Activated CD4-positive, alpha-beta T cell treated with anti-CD3 and anti-CD28 coated beads, Interleukin-2, amount 50 U/mL, for 24 hours (primary cell): ENCODE data around the gene TBC1D32.
"Not testable (repeated sequence)": the region's sequence is repeated elsewhere in the genome, so short reads cannot be mapped to it uniquely, and the experiment has no call there.

Experiments
- DNase-seq, 2 donors: peaks; one replicate each; pipeline ENCODE4 v3.0.0-alpha.2; 2020; ENCODE audit warnings: low read depth in 1 of 2, low spot score in 1 of 2

TBC1D32 gene

GRCh38 chr6:121333196-121333595 is 1.1 kb downstream of the TBC1D32 start:
- no peak for DNase-seq

GRCh38 chr6:121330516-121330915 is 3.8 kb downstream of the TBC1D32 start:
- no peak for DNase-seq

- DNase-seq, result no peak
Observed at GRCh38 chr6:121321282-121321681, 13.0 kb downstream of the TBC1D32 start.

- no peak for DNase-seq
Observed at GRCh38 chr6:121319603-121320002, 14.7 kb downstream of the TBC1D32 start.

GRCh38 chr6:121319112-121319553 is 15.1 kb downstream of the TBC1D32 start:
- DNase-seq, result no peak

GRCh38 chr6:121314381-121315112 is 19.7 kb downstream of the TBC1D32 start:
- DNase-seq, result no peak

- DNase-seq, result not testable (repeated sequence)
Observed at GRCh38 chr6:121311814-121312213, 22.5 kb downstream of the TBC1D32 start.

GRCh38 chr6:121310495-121310894 is 23.8 kb downstream of the TBC1D32 start:
- no peak for DNase-seq

- DNase-seq, result no peak
Observed at GRCh38 chr6:121309768-121310469, 24.4 kb downstream of the TBC1D32 start.

- DNase-seq, result no peak
Observed at GRCh38 chr6:121305957-121306607, 28.2 kb downstream of the TBC1D32 start.

GRCh38 chr6:121302882-121303281 is 31.4 kb downstream of the TBC1D32 start:
- DNase-seq, result no peak

GRCh38 chr6:121301156-121301555 is 33.1 kb downstream of the TBC1D32 start:
- not testable (repeated sequence) for DNase-seq

GRCh38 chr6:121297694-121298093 is 36.6 kb downstream of the TBC1D32 start:
- DNase-seq, result no peak

- DNase-seq, result no peak
Observed at GRCh38 chr6:121285041-121285440, 49.2 kb downstream of the TBC1D32 start.

- DNase-seq, result no peak
Observed at GRCh38 chr6:121274666-121275295, 59.5 kb downstream of the TBC1D32 start.

GRCh38 chr6:121263742-121264141 is 70.5 kb downstream of the TBC1D32 start:
- DNase-seq, result no peak

- DNase-seq, result no peak
Observed at GRCh38 chr6:121260651-121261102, 73.6 kb downstream of the TBC1D32 start.

- no peak for DNase-seq
Observed at GRCh38 chr6:121247386-121247785, 86.9 kb downstream of the TBC1D32 start.

- no peak for DNase-seq
Observed at GRCh38 chr6:121242386-121242785, 91.9 kb downstream of the TBC1D32 start.

GRCh38 chr6:121237859-121238258 is 96.4 kb downstream of the TBC1D32 start:
- no peak for DNase-seq

GRCh38 chr6:121236984-121237383 is 97.3 kb downstream of the TBC1D32 start:
- DNase-seq, result no peak
